CD4-positive, alpha-beta T cell treated with Interleukin-21 for 1 hour (primary cell): ENCODE measurements around the gene PHACTR3.

Experiments
- DNase-seq: peaks from one replicate; pipeline ENCODE4 v3.0.0-alpha.2; 2020

Gene PHACTR3

DNA sequence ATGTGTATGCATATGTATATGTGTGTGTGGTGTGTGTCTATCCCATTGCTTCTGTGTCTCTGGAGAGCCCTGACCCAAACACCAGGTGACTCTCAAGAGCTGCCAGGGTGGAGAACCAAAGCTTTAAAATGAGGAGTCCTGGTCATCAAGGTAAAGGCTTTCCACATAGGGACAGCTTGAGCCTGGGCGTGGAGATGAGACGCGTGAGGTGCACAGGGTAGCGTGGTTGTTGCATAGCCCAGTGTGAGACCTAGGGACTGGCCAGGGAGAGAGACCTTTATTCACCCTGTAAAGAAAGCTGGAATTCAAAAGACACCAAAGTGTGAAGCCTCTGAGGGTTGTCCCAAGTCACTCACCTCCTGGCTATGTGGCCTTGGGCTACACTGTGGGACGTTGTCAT is 180.0 kb downstream of the PHACTR3 start:
- DNase-seq = no peak

DNA sequence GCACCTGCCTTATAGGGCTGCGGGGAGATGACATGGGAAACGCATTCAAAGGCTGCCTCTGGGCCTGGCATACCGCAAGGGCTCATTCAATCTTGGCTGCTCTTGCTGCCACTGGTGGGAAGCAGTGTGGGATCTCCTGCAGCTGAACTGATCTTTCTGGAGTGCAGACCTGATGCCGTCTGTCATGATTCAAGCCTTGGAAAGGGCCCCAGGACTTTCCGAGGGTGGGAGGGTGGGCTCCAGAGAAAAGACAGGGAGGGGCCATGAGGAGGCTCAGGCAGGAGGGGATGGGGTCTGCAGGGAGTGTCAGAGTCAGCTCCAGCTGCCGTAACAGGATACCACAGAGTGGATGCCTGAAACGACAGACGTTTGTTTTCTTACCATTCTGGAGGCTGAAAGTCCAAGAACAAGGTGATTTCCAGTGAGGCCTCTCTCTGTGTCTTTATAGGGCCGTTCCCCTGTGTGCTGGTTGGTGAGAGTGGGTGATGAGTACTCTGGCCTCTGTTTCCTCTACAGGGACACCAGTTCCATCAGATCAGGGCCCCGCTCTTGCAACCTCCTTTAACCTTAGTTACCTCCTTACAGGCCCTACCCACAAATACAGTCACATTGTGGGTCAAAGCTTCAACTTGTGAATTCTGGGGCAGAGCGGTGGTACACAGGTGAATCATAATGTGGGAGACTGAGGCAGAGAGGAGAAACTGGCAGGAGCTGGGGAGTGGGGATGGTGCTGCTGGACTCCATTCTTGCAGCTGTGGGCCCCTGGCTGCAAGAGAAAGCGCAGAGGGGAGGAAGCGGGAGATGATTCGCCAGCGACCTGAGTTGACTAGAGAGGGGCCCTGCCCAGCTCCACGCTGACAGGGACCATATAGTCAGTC is 180.7 kb downstream of the PHACTR3 start:
- DNase-seq = no peak

DNA sequence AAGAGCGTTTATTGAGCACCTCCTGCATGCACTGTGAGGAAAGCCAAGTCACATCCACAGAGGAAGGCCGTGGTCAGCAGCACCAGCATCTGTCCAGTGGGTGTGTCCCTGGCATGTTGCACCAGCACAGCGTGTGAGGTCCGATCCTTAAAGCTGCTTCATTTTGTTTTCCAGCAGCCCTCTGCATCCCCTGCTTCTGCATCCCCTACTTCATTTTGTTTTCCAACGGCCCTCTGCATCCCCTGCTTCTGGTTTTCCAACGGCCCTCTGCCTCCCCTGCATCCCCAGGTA is 181.3 kb downstream of the PHACTR3 start:
- DNase-seq = no peak

DNA sequence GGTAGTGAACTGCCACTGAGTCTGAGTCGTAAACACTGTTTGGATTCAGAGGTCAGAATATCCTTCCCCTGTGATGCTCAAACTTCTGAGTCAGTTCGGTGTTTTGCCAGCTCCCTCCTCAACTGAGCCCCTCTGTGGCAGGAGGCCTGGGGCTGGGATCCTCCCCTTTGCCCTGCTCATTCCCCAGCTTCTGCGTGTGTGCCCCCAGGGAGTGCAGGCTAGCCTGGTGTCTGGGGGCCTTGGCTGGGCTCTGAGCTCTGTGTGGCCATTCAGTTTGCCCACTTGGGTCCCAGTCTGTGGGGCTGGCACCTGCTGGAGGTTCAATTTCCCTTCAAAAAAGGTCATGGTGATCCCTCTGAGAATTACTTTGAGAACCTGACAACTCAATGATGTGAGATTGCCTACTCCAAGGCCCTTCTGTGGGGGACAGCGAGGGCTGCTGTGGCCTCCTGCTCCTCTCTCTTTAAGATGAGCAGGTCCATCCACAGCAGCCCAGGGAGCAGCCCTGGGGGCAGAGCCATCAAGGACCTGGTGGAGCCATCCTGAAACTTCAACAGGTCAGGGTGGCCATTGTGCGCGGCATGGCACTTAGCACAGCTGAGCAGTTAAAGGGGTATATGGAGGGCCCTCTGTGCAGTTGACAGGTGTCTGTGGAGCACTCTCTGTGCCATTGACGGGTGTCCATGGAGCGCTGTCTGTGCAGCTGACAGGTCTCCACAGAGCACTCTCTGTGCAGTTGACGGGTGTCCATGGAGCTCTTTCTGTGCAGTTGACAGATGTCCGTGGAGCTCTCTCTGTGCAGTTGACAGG is 181.9 kb downstream of the PHACTR3 start:
- DNase-seq = no peak

DNA sequence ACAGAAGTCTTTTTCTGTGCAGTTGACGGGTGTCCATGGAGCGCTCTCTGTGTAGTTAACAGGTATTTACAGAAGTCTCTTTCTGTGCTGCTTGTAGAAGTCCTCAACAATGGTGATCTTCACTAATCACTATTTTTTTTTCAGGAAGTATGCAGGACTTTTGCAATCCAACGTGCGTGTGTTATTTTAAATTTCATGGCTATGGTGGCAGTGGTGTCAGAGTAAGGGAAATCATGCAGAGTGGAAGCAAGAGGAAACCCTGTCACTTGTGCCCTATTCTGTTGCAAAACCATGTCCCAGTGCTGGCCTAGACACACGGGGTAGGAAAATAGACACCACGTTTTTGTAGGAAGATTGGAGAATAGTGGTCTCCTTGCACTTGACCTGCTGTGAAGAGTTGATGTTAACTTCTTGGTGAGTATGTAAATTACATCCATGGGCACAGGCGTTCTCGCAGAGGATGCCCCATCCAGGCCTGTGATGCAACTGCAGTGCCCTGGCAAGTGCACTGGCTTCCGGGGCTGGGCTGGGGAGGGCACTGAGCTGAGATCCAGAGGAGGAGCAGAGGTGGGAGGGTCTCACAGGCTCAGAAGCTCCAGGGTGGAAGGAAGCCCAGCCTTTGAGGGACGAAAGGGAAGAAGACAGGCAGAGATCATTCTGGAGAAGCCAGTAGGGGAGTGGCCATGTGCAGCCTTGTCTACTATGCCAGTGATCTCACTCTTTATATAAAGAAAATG is 182.6 kb downstream of the PHACTR3 start:
- no peak for DNase-seq

DNA sequence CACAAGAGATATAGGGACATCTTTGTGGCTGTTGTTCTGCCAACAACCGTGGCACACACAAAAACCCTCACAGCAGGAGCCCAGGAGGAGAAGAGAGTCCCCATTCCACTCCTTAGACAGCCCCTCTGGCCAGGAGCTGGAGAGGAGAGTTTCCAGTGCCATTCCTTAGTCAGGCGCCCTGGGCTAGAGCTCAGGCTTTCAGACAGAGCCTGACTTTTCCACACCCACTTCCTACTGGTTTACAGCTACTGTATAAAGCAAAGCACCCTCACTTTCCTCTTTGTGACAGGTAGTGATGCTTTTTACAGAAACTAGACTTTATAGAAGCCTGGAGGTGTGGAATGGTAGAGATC is 183.2 kb downstream of the PHACTR3 start:
- no peak for DNase-seq

DNA sequence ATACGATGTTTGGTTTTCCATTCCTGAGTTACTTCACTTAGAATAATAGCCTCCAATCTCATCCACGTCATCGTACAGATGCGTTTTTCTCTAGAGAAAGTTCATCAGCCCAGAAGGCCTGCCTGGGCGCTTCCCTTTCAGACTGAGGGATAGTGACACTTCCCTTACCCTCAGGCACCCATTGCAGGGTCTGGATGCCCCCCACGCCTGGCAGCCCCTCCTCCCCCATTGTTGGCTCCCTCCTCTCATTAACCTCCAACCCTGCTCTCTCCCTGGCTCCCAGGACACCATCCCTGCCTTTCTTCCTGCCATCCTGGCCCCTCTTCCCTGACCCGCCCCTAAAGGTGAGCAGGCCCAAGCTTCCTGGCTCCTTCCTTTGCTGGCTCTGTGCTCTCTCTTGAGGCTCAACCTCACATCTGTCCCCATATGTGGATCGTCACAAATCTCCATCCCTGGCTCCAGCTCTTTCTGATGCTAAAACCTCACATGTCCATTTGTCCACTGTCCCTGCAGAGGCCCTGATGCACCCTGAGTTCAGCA is 183.9 kb downstream of the PHACTR3 start:
- no peak for DNase-seq

DNA sequence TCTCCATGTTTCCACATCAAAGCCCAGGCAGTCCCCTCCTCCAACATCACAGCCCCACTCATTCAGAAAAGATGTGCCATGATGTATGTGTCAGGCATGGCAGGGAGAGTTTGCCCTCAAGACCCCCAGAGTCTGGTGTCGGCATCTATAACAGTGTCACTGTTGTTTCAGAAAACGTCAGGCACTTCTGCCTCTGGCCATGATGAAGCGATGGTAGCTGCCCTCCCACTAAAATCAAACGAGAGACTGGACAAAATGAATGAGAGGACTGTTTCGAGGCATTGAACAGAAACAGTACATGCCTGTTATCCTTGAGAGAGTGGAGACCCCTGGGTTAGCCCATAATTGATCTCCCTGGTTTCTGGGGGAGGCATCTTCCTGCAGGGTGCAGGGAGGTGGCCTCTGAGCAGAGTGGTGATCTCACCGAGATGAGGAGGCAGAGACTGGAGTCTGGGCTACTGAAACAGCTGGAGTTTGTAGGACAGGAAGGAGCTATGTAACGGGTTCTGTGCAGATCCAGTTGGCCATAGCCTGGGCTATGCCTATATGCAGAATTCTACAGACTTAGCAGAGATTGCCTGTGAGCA is 184.6 kb downstream of the PHACTR3 start:
- no peak for DNase-seq

DNA sequence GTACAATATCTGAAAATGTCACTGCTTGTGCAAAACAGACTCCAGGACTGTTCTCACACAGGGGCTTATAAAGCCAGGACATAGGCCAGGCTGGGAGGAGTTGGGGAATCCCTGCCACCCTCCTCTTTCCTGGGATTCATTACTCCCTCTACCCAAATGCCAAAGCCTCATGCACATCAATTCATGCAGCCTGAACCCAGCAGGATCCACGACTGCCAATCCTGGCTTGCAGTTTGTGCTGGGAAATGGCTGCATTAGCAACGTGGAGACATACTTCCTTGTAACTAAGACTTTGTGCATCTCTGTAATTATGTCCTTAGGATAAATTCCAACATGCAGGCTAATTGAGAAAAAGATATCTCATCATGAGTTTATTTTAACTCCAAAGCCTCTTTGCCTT is 185.3 kb downstream of the PHACTR3 start:
- DNase-seq = no peak

DNA sequence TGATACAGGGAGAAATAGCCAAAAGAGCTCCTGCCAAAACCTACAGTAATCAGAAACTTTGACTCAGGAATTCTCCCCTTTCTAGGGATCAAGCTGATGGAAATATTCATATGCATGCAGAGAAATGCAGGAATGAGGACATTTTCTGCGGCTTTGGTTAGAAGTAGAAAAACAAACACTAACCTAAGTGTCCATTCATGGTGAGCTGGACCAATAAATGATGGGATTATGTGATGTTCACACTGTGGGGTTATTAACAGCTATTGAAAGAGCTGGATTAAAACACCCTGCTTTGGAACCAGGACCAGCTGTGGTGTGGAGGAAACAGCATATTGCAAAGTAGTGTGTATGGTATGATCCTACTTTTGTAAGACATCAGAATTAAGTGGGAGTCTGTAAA is 186.0 kb downstream of the PHACTR3 start:
- no peak for DNase-seq

DNA sequence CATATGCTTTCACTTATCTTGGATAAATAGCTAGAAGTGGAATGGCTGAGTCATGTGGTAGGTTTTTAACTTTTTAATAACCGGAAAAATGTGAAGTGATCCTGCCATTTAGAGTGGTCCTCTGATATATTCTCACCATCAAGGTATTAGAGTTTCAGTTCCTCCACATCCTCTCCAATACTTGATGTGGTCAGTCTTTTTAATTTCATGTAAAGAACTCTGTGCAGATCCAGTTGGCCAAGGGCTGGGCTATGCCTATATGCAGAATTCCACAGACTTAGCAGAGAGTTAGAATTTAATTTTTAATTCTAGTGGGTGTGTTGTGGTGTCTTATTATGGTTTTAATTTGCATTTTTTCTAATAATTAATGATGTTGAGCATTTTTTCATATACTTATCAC is 188.0 kb downstream of the PHACTR3 start:
- no peak for DNase-seq

DNA sequence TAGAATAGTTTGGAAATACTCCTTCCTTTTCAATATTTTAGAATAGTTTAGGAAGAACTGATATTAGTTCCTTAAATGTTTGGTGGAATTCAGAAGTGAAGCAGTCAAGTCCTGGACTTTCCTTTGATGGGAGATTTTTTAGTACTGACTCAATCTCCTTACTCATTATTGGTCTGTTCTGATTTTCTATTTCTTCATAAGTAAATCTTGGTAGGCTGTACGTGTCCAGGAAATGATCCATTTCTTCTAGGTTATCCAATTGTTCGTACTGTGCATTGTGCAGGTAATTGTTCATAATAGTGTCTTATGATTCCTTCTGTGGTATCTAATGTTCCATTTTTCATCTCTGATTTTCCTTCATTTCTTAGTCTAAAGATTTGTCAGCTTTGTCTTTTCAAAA is 190.2 kb downstream of the PHACTR3 start:
- DNase-seq = no peak

DNA sequence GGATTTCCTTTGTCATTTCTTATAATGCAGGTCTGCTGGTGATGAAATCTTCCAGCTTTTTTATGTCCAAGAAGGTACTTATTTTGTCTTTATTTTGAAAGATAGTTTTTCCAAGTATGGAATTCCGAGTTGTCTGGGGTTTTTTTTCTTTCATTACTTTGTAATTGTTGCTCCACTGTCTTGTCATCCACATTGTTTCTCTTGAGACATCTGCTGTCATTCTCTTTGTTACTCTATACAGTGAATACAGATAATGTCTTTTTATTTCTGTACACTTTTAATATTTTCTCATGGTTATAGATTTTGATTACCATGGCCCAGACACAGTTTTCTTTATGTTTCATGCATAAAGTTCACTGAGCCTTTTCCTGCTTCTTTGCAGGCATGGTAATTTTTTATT is 196.0 kb downstream of the PHACTR3 start:
- DNase-seq = no peak

DNA sequence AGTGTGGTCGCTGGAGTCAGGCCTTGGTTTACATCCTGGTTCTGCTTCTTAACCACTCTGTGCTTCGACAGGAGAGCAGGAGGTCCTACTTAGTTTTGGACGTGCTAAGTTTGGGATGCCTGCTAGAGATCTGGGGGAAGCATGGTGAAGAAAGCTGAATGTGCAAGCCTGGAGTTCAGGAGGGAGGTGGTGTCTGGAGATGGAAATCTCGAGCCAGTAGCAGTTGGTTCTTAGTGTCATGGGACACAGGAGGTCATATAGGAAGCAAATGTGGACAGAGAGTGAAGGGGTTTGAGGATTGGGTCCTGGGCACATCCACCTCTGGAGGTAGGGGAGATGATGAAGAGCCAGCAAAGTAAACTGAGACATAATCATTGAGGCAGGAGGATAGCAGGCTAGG is 197.7 kb downstream of the PHACTR3 start:
- DNase-seq = no peak

DNA sequence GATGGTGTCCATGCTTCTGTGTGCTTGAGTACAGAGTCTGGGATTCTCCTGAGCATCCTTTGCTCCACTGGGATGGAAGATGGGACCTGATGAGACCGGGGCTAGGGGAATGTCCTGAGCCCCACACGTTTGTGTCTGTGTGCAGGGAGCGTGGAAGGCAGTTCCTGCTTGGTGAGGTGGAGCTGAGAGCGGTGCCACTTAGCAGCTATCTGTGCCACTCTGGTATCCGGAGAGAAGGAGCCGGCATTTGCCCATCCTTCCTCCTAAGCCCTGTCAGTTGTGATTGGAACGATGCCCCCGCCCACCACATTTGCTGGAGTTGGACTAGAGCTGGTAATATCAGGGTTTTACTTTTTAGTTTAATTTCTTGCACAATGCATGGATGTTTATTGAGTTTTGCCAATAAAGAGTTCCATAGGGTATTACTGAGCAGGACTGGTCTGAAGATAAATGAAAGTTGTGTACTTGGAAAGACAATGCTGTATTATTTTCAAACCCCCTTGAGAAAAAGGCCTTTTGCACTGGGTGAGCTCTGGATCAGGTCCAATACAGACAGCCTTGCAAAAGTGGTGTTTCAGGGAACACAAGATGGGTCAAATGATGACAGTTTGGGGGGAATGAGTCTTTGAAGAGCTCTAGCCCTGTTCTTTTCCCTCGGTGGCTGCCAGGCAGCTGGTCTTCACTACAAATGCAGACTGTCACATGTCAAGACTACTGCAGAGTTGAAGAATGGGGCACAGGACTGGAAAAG is 198.3 kb downstream of the PHACTR3 start:
- no peak for DNase-seq

DNA sequence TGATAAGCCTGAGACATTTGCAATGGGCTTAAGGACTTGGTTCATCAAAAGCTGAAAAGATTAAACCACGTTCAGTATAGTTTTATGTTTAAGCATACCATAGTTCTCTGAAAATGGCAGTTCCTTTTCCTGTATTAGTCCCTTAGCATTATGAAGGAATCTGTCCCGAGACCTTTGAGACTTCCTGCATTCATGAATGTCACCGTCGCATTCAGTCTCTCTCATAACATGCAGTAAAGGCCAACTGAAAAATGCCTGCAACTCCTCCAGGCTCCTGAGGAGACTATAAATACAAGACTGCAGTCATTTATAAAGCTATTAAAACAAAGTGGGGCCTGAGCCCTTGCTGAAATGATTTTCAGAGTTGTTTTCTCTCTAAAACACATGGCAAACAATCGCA is 200.0 kb downstream of the PHACTR3 start:
- no peak for DNase-seq

DNA sequence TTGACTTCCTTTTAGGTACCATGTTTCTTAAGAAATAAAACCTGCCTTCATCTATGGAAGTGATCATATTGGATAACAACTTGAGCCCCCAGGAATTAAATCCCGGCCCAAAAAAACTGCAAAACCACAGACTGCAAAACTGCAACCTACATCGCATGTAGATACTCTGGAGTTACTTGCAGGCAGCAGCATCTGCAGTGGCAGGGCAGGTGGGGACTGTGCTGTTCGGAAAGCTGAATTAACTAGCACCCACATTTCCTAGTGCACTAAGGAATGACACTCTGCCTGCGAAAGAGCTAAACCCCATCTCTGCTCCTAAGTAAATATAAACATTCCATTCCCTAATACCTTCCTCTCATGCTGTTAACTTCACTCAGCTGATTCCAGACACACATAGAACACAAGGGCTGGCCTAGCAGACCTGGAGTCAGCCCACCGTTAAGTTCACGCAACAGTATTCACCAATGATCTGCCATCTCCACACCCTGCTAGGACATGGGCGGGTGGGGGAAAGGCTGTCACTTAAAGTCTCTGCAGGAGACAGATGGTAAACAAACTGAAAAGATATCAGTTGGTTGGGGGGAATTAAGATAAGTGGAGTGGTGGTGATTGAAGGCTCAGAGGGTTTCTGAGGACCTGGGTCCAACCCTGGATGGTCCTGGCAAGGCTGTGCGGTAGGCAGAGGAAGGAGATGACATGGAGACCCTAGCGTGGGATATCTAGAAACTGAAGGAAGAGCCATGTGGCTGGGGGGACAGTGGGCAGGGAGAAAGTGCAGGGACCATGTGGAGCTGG is 200.7 kb downstream of the PHACTR3 start:
- no peak for DNase-seq

DNA sequence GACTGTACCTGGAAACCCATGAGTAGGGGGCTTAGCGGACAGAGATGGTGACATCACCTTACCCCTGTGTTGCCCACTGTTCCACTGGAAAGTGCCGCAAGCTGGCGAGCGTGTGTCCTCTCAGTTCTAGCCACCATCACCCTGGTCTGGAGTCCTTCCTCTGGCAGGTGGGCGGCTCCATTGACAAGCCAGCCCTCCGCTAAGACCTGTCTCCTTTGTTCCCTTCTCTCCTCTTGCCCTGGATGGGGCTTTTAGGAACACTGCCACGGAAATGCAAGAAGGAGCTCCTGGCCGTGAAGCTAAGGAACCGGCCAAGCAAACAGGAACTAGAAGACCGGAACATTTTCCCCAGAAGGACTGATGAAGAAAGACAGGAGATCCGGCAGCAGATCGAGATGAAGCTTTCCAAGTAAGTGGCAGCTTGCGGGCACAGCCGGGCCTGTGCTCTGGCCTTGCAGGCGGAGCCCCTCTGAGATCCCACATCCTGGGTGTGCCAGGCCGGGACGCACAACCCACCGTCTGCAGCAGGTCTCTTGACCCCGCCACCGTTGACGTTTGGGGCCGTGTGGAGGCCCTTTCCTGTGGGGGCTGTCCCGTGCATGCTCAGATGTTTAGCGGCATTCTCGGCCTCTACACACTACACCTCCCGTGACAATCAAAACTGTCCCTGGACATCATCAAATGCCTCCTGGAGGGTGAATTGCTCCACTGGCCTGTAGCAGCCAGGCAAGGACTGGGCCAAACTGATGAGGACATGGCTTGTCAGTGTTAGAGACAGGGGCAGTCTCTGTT is 201.6 kb downstream of the PHACTR3 start:
- DNase-seq = no peak

DNA sequence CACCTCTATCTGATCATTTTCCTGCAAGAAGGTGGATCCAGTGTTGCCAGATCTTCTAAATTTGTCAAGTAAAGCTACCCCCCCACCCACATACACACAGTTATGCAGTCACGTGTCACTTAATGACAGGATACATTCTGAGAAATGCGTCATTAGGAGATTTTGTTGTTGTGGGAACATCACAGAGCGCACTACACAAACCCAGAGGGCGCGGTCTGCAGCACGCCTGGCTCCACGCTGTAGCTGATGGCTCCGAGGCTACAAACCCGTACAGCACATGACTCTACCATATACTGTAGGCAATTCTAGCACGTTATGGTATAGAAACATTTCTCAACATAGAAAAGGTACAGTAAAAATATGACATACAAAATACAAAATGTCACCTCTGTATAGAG is 202.2 kb downstream of the PHACTR3 start:
- DNase-seq = no peak

DNA sequence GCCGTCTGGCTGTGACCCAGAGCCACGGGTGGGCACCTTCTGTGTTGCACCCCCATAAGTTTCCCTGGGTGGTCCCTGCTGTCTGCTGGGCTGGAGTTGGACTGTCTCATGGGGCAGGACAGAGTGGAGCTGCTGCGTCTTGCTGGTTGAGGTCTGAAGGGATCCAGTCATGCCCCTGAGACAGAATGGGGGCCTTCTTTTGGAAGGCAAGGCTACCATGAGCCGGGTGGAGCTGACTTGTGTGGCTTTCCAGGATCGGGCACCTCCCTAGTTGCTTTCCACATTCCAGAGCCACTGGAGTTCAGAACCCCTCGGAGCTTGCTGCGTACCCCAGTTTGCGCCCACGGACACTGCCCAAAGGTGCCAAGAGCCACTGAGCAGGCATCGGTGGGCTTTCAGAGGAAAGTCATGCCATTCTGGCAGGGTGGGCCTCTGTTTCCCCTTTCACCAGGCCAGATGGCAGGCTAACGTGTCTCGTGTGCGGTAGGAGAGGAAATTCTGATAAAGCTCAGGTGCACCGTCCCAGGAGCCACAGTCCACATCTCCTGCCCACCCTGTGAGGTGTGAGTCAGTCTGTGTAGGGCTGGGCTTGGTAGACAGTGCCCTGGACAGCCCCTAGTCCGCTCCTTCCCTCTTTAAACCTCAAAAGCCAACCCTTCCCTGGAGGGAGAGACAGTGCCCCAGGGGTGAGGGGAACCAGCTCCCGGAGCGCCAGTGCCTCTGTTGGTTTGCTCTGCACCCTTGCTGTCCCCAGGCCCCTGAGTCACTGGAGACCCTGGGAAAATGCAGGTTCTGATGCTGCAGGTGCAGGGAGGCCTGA is 203.8 kb downstream of the PHACTR3 start:
- no peak for DNase-seq
